PC-9 (cell line): ENCODE data around the gene NGB. TPM values are rescaled to one million over a fixed set of nuclear protein-coding genes. Genes with fewer than 3 reads are reported as not detected.

ENCODE experiments used
- BruUV-seq: library from RNA; stranded (reverse); fragments of 400-500 nt; replicated peaks from 2 replicates; lab custom pipeline; 2021; lab: Mats Ljungman, UMichigan
- CTCF ChIA-PET: fragments of 300-600 bp; sonication (Branson Sonifier 250); formaldehyde crosslinking; loops from one replicate; lab custom pipeline; 2022; ENCODE audit warnings: antibody characterized with exemption; lab: Charles Lee
- POLR2A ChIA-PET: fragments of 300-600 bp; sonication (Branson Sonifier 250); formaldehyde crosslinking; loops from one replicate; lab custom pipeline; 2022; ENCODE audit warnings: antibody characterized with exemption; ENCODE audit not compliant: unreplicated experiment; lab: Charles Lee
- DNase-seq, 2 experiments: peaks; one replicate each; pipeline versions ENCODE4 v3.0.0 to v3.0.0-alpha.2; 2015 to 2022; ENCODE audit warnings: mixed read lengths in 1 of 2
- H2AFZ ChIP-seq: fragments of 200-600 bp; sonication (generic); 2 replicates; pipeline ENCODE4 v1.8.1; 2017; ENCODE audit warnings: antibody characterized with exemption
- H3F3A ChIP-seq: fragments of 200-600 bp; sonication (generic); 2 replicates; pipeline ENCODE4 v1.8.1; 2017; ENCODE audit warnings: antibody characterized with exemption, mild to moderate bottlenecking, low read depth; ENCODE audit not compliant: insufficient read depth
- H3K27ac ChIP-seq: fragments of 200-600 bp; sonication (generic); 2 replicates; pipeline ENCODE4 v1.6.1; 2016; ENCODE audit warnings: mixed run types
- H3K27me3 ChIP-seq: fragments of 200-600 bp; sonication (generic); 2 replicates; pipeline ENCODE4 v1.6.1; 2016; ENCODE audit warnings: low read depth, mixed run types; ENCODE audit not compliant: insufficient read depth
- H3K36me3 ChIP-seq: fragments of 200-600 bp; sonication (generic); 2 replicates; pipeline ENCODE4 v1.6.1; 2016; ENCODE audit warnings: low read depth, mixed run types
- H3K4me1 ChIP-seq: fragments of 200-600 bp; sonication (generic); replicated peaks from 2 replicates; pipeline ENCODE4 v1.6.1; 2016; ENCODE audit warnings: mixed run types; ENCODE audit not compliant: insufficient read depth
- H3K4me2 ChIP-seq: fragments of 200-600 bp; sonication (generic); 2 replicates; pipeline ENCODE4 v1.6.1; 2017; ENCODE audit warnings: mixed run types
- H3K4me3 ChIP-seq: fragments of 200-600 bp; sonication (generic); 2 replicates; pipeline ENCODE4 v1.6.1; 2016; ENCODE audit warnings: mixed run types
- H3K79me2 ChIP-seq: fragments of 200-600 bp; sonication (generic); 2 replicates; pipeline ENCODE4 v1.6.1; 2017; ENCODE audit warnings: low read depth, mixed run types
- H3K9me2 ChIP-seq: fragments of 200-600 bp; sonication (generic); 2 replicates; pipeline ENCODE4 v1.8.1; 2017; ENCODE audit warnings: mild to moderate bottlenecking; ENCODE audit not compliant: insufficient read depth
- H3K9me3 ChIP-seq: fragments of 200-600 bp; sonication (generic); 2 replicates; pipeline ENCODE4 v1.8.1; 2016; ENCODE audit warnings: low read depth; ENCODE audit not compliant: insufficient read depth
- H4K20me1 ChIP-seq: fragments of 200-600 bp; sonication (generic); 2 replicates; pipeline ENCODE4 v1.8.1; 2017; ENCODE audit not compliant: insufficient read depth
- EZH2 ChIP-seq: fragments of 200-600 bp; sonication (generic); IDR thresholded peaks from 2 replicates; pipeline ENCODE4 v1.8.0; 2017; ENCODE audit warnings: antibody characterized with exemption, low read depth
- intact Hi-C: fragments of 100-400 bp; cut with micrococcal nuclease; formaldehyde crosslinking; loops from one replicate; pipeline ENCODE4 v1.10.0; 2022; ENCODE audit not compliant: unreplicated experiment
- total RNA-seq: library from RNA; stranded (reverse); gene quantifications from 2 replicates; pipeline ENCODE4 v1.2.3, GENCODE V29; 2021
- TF ChIP-seq, protein P1 (sequence below): fragments of 200-600 bp; sonication (generic); conservative IDR thresholded peaks from 2 replicates; pipeline ENCODE4 v1.6.1; 2017; ENCODE audit warnings: mixed run types, antibody characterized with exemption, mild to moderate bottlenecking, moderate library complexity

Gene NGB
- total RNA-seq, 1 experiment from 2014 or later: not detected

DNA sequence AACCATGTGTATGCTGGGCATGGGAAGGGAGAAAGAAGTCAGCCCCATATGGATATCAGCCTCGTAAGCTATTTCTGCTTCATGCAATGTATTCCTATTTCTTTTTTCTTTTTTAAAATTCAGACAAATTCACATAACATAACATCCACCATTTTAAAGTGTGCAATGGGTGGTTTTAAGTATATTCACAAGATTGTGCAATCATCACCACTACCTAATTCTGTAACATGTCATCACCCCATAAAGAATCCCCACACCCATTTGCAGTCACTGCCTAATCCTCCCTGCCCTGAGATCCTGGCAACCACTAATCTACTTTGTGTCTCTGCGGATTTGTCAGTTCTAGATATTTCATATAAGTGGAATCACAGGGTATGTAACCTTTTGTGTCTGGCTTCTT, 40.2 kb upstream of the NGB start:
- no peaks in the 10 kb centered on the region; the same call in 1 of the 2 replicates for H3K4me1 ChIP-seq
- no peak overlapping the region for H3K4me2 ChIP-seq
- intact Hi-C loops: no loop called here
- no TSS peak for BruUV-seq
- ChIA-PET CTCF (no interaction called here), POLR2A (no interaction called here)
- H3K27ac ChIP-seq: no peak overlapping the region
- no peaks in the 10 kb centered on the region for H3K36me3 ChIP-seq
- no peak for TF ChIP-seq EZH2
- TF ChIP-seq, protein P1, sequence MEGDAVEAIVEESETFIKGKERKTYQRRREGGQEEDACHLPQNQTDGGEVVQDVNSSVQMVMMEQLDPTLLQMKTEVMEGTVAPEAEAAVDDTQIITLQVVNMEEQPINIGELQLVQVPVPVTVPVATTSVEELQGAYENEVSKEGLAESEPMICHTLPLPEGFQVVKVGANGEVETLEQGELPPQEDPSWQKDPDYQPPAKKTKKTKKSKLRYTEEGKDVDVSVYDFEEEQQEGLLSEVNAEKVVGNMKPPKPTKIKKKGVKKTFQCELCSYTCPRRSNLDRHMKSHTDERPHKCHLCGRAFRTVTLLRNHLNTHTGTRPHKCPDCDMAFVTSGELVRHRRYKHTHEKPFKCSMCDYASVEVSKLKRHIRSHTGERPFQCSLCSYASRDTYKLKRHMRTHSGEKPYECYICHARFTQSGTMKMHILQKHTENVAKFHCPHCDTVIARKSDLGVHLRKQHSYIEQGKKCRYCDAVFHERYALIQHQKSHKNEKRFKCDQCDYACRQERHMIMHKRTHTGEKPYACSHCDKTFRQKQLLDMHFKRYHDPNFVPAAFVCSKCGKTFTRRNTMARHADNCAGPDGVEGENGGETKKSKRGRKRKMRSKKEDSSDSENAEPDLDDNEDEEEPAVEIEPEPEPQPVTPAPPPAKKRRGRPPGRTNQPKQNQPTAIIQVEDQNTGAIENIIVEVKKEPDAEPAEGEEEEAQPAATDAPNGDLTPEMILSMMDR: no peak
- H3K79me2 ChIP-seq: peaks cover 26% of the 10 kb centered on the region
- H3K9me3 ChIP-seq: no peaks in the 10 kb centered on the region
- no peak for DNase-seq
- no peaks in the 10 kb centered on the region for H3K9me2 ChIP-seq
- peaks cover 6% of the 10 kb centered on the region; the same call in 1 of the 2 replicates for H3F3A ChIP-seq
- H2AFZ ChIP-seq: no peak overlapping the region
- no peak overlapping the region for H3K4me3 ChIP-seq
- no peaks in the 10 kb centered on the region for H3K27me3 ChIP-seq
- H4K20me1 ChIP-seq: peaks cover 27% of the 10 kb centered on the region

DNA sequence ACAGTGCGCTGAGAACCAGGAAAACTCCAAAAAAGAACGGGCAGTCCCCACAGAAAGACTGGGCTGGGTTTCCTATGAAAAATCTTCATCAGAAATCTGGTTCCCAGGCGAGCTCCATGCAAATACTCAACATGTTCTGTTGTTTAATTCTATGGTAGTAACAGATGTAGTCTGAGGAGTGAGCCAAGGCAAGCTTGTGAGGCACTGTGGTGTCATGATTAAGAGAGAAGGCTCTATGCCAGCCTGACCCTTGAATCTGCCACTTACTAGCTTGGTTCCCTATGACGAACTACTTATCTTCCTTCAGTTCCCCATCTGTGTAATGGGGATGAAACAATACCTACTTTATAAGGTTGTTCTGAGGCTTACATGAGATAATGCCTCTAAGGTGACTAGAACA, 39.0 kb upstream of the NGB start:
- no peaks in the 10 kb centered on the region for H3K9me2 ChIP-seq
- CTCF ChIA-PET: no interaction called here
- H2AFZ ChIP-seq: no peak overlapping the region
- POLR2A ChIA-PET: no interaction called here
- H3K4me3 ChIP-seq: no peak overlapping the region
- H3K27ac ChIP-seq: no peak overlapping the region
- peaks cover 7% of the 10 kb centered on the region; the same call in 1 of the 2 replicates for H3K36me3 ChIP-seq
- H3K79me2 ChIP-seq: peaks cover 18% of the 10 kb centered on the region
- no peaks in the 10 kb centered on the region for H3K9me3 ChIP-seq
- no peak for TF ChIP-seq EZH2
- TF ChIP-seq, protein P1: no peak
- H4K20me1 ChIP-seq: peaks cover 18% of the 10 kb centered on the region; the same call in 1 of the 2 replicates
- no peak overlapping the region for H3K4me2 ChIP-seq
- H3F3A ChIP-seq: peaks cover 12% of the 10 kb centered on the region; the same call in 1 of the 2 replicates
- H3K4me1 ChIP-seq: peaks cover 4% of the 10 kb centered on the region
- intact Hi-C loops: no loop called here
- no peak for DNase-seq
- no TSS peak for BruUV-seq
- H3K27me3 ChIP-seq: no peaks in the 10 kb centered on the region

DNA sequence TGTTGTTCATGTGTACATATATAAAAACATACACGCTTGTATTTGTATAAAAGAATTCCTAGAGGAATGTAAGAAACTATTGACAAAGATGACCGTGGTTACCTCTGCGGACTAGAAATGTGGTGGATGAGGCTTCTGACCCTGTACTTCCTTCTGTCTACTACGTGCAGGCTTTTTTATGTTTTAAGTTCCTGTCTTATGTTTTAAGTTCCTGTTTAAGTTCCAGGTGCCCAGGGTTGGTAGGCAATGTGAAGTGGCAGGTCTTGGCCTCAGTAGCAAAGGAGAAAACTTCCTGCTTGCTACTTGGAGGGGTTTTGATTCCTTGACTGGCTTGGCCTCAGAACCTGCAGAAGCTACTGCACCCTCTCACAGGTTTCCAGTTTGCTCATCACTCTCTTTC, 38.1 kb upstream of the NGB start:
- Histone ChIP-seq H3K9me3 (no peaks in the 10 kb centered on the region), H3F3A (peaks cover 15% of the 10 kb centered on the region), H3K27ac (no peak overlapping the region), H4K20me1 (peaks cover 9% of the 10 kb centered on the region; the same call in 1 of the 2 replicates), H3K27me3 (no peaks in the 10 kb centered on the region), H3K4me1 (peaks cover 13% of the 10 kb centered on the region), H2AFZ (no peak overlapping the region), H3K9me2 (no peaks in the 10 kb centered on the region), H3K79me2 (peaks cover 15% of the 10 kb centered on the region; the same call in 1 of the 2 replicates), H3K4me3 (no peak overlapping the region), H3K36me3 (peaks cover 8% of the 10 kb centered on the region; the same call in 1 of the 2 replicates), H3K4me2 (no peak overlapping the region)
- BruUV-seq: no TSS peak
- DNase-seq: no peak
- CTCF ChIA-PET: no interaction called here
- TF ChIP-seq, protein P1: no peak
- TF ChIP-seq EZH2: no peak
- intact Hi-C loops: no loop called here
- POLR2A ChIA-PET: interaction anchor here (0.6 kb wide), 1 partner anchor 150 kb away, joined by 5 read pairs; no protein-coding TSS in a partner anchor
